Measurements from ENCODE around the gene GJB2. TPM values are rescaled to one million over a fixed set of nuclear protein-coding genes. Genes with fewer than 3 reads are reported as not detected.
"Not testable (repeated sequence)": the region's sequence is repeated elsewhere in the genome, so short reads cannot be mapped to it uniquely, and the experiment has no call there.

Gene GJB2
- total RNA-seq, 4 donors from 2014 or later, result 32.8 to 129 (median 77.5) TPM

DNA sequence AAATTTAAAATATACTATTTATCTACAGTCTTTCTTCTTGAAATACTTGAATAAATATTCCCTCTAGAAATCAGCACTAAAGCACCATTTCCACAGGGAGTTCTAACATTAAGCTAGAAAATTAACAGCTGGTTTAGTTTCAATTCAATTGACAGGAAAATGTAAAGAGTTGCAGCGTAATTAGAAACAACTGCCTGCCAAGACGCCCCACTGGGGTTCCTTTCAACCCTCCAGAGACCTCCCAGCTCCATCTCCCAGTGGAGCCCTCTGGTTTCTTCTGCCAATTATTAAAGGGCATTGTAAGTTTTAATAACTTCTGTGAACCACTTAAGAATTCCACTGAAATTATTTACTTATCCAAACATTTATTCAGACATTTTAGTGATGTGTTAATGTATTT lies 36.0 kb downstream of the GJB2 start:
- Histone ChIP-seq H3K27me3 (peaks cover 81% of the 10 kb centered on the region), H3K9me3 (no peaks in the 10 kb centered on the region), H3K27ac (no peak overlapping the region), H3K4me1 (peaks cover 18% of the 10 kb centered on the region), H3K36me3 (no peaks in the 10 kb centered on the region), H3K4me3 (no peak overlapping the region)
- DNase-seq (ENCODE audit: low spot score in 2 of 2), result no peak
- WGBS, result 48% methylated on average over 2 of the region's 2 CpGs
- no peak for TF ChIP-seq POLR2AphosphoS5 (IDR thresholded peaks at IDR 0.05)

DNA sequence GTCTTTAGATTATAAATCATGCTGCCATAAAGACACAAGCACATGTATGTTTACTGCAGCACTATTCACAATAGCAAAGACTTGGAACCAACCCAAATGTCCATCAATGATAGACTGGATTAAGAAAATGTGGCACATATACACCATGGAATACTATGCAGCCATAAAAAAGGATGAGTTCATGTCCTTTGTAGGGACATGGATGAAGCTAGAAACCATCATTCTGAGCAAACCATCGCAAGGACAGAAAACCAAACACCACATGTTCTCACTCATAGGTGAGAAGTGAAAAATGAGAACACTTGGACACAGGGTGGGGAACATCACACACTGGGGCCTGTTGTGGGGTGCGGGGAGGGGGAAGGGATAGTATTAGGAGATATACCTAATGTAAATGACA lies 39.4 kb downstream of the GJB2 start:
- H3K4me1 ChIP-seq; H3K27ac ChIP-seq; H3K9me3 ChIP-seq; H3K36me3 ChIP-seq; DNase-seq (ENCODE audit: low spot score in 2 of 2); H3K4me3 ChIP-seq: not testable (repeated sequence)
- H3K27me3 ChIP-seq, result peaks cover 71% of the 10 kb centered on the region
- 91% methylated on average over 2 of the region's 2 CpGs for WGBS

DNA sequence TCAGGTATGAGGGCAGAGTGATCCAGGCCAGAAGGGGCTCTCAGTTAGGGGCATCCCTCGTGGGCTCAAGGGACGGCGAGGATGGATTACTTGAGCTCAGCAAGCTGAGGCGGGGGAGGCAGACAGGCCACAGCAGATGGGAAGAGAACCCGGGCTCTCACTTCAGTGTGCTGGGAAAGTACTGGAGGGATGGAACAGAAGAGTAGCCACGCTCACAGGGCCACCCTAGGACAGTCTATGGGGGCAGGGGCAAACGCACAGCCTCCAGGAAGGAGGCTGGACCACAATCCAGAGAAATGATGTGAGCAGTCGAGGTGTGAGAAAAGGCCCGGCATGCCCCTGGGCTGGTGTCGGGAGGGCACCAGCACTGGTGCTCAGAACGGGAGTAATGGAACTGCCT lies 41.1 kb downstream of the GJB2 start:
- DNase-seq (ENCODE audit: low spot score in 2 of 2), result no peak
- 83% methylated on average over 11 of the region's 11 CpGs for WGBS
- TF ChIP-seq, protein P1, sequence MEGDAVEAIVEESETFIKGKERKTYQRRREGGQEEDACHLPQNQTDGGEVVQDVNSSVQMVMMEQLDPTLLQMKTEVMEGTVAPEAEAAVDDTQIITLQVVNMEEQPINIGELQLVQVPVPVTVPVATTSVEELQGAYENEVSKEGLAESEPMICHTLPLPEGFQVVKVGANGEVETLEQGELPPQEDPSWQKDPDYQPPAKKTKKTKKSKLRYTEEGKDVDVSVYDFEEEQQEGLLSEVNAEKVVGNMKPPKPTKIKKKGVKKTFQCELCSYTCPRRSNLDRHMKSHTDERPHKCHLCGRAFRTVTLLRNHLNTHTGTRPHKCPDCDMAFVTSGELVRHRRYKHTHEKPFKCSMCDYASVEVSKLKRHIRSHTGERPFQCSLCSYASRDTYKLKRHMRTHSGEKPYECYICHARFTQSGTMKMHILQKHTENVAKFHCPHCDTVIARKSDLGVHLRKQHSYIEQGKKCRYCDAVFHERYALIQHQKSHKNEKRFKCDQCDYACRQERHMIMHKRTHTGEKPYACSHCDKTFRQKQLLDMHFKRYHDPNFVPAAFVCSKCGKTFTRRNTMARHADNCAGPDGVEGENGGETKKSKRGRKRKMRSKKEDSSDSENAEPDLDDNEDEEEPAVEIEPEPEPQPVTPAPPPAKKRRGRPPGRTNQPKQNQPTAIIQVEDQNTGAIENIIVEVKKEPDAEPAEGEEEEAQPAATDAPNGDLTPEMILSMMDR (IDR thresholded peaks at IDR 0.05), result no peak
- TF ChIP-seq EP300 (IDR thresholded peaks at IDR 0.05), result no peak
- TF ChIP-seq POLR2A (IDR thresholded peaks at IDR 0.05), result no peak
- TF ChIP-seq POLR2AphosphoS5 (IDR thresholded peaks at IDR 0.05), result no peak
- Histone ChIP-seq H3K27ac (no peak overlapping the region), H3K9me3 (no peaks in the 10 kb centered on the region), H3K27me3 (peaks cover 61% of the 10 kb centered on the region), H3K4me1 (no peaks in the 10 kb centered on the region), H3K36me3 (no peaks in the 10 kb centered on the region), H3K4me3 (no peak overlapping the region)

DNA sequence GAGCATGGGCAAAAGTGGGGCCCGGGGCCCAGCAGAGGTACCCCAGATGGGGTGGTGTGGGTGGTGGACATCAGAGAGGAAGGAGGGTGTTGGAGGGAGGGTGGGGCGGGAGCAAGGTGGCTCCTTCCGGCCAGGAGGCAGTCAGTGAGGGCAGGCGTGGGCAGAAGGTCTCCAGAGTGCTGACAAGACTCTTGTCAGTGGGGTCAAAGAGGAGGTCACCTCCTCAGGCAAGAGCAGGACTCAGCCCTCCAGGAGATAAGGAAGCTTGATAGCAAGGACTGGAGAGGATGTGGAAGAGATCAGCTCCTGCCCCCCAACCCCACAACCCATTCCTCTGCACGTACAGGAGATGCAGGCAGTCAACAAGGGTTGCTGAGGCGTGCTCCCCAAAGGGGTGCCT lies 41.7 kb downstream of the GJB2 start:
- Histone ChIP-seq H3K9me3 (no peaks in the 10 kb centered on the region), H3K27me3 (peaks cover 57% of the 10 kb centered on the region), H3K4me3 (no peak overlapping the region), H3K27ac (no peak overlapping the region), H3K4me1 (no peaks in the 10 kb centered on the region), H3K36me3 (no peaks in the 10 kb centered on the region)
- no peak for DNase-seq (ENCODE audit: low spot score in 2 of 2)
- WGBS, result 91% methylated on average over 5 of the region's 6 CpGs
- TF ChIP-seq EP300 (IDR thresholded peaks at IDR 0.05), result no peak
- TF ChIP-seq POLR2AphosphoS5 (IDR thresholded peaks at IDR 0.05), result no peak
- TF ChIP-seq, protein P1 (IDR thresholded peaks at IDR 0.05), result no peak
- TF ChIP-seq POLR2A (IDR thresholded peaks at IDR 0.05), result no peak

DNA sequence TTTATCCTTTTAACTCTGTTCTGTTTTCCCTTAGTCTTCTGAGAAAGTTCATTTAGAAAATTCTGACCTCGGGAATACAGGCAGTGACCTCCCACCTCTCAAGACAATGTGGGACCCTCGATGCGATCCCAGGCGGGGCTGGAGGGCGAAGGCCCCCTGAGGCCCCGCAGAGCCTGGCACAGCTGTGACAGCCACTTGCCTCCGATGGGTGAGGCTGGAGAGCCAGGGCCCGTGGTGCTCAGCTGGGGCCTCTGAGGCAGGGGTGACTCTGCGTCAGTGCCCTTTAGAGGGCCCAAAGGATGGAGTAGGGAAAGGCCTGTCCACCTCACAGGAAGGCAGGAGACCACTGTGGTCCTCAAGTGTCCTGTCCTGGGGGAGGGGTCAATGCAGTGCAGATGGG lies 42.2 kb downstream of the GJB2 start:
- Histone ChIP-seq H3K27ac (no peak overlapping the region), H3K9me3 (no peaks in the 10 kb centered on the region), H3K4me1 (no peaks in the 10 kb centered on the region), H3K36me3 (no peaks in the 10 kb centered on the region), H3K4me3 (no peak overlapping the region), H3K27me3 (peaks cover 57% of the 10 kb centered on the region)
- no peak for DNase-seq (ENCODE audit: low spot score in 2 of 2)
- TF ChIP-seq POLR2AphosphoS5 (IDR thresholded peaks at IDR 0.05) (no peak), POLR2A (IDR thresholded peaks at IDR 0.05) (no peak), EP300 (IDR thresholded peaks at IDR 0.05) (no peak)
- TF ChIP-seq, protein P1 (IDR thresholded peaks at IDR 0.05), result no peak
- 83% methylated on average over 8 of the region's 9 CpGs for WGBS

DNA sequence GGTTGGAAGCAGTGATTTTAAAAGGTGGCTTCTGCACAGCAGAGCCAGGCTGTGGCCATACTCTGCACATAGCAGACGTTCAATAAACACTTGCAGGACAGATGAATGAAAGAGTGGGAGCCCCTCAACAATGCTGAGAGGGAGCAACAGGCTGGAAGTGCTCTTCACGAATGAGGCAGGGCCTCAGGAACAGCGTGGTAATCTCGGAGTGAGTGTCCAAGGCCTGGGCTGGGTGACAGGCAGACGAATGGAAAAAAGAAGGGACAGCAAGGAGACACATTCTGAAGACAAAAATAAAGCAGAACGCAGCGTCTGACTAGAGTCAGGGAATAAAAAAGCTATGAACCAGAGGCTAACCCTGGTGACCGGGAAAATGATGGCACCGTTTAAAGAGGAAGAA lies 43.0 kb downstream of the GJB2 start:
- WGBS, result 66% methylated on average over 9 of the region's 9 CpGs
- Histone ChIP-seq H3K27ac (no peak overlapping the region), H3K4me1 (no peaks in the 10 kb centered on the region), H3K27me3 (peaks cover 55% of the 10 kb centered on the region), H3K4me3 (no peak overlapping the region), H3K36me3 (no peaks in the 10 kb centered on the region), H3K9me3 (no peaks in the 10 kb centered on the region)
- DNase-seq (ENCODE audit: low spot score in 2 of 2), result no peak
- TF ChIP-seq POLR2AphosphoS5 (IDR thresholded peaks at IDR 0.05) (no peak), POLR2A (IDR thresholded peaks at IDR 0.05) (no peak), EP300 (IDR thresholded peaks at IDR 0.05) (no peak)
- TF ChIP-seq, protein P1 (IDR thresholded peaks at IDR 0.05), result no peak

Data from suprapubic skin (tissue), 4 donors.